Mucosa of stomach (tissue), 1 donor: ENCODE results near the gene PRKAG1.

Experiments
- H3K27me3 ChIP-seq: one replicate; pipeline ENCODE4 v1.7.0; 2013; ENCODE audit warnings: mild to moderate bottlenecking, low read length; ENCODE audit not compliant: control insufficient read depth, insufficient read depth
- H3K36me3 ChIP-seq: one replicate; pipeline ENCODE4 v1.7.0; 2013; ENCODE audit warnings: low read length; ENCODE audit not compliant: control insufficient read depth, insufficient read depth
- H3K4me1 ChIP-seq: one replicate; pipeline ENCODE4 v1.7.0; 2013; ENCODE audit warnings: mild to moderate bottlenecking, low read length; ENCODE audit not compliant: control insufficient read depth, insufficient read depth
- H3K4me3 ChIP-seq: one replicate; pipeline ENCODE4 v1.7.0; 2013; ENCODE audit warnings: low read length
- H3K9ac ChIP-seq: one replicate; pipeline ENCODE4 v1.7.0; 2013; ENCODE audit warnings: mild to moderate bottlenecking, low read length, moderate library complexity
- H3K9me3 ChIP-seq: one replicate; pipeline ENCODE4 v1.7.0; 2013; ENCODE audit warnings: mild to moderate bottlenecking, low read length, moderate library complexity; ENCODE audit not compliant: control insufficient read depth
- donor health status: Pancreatic carcinoma.

The PRKAG1 gene

DNA sequence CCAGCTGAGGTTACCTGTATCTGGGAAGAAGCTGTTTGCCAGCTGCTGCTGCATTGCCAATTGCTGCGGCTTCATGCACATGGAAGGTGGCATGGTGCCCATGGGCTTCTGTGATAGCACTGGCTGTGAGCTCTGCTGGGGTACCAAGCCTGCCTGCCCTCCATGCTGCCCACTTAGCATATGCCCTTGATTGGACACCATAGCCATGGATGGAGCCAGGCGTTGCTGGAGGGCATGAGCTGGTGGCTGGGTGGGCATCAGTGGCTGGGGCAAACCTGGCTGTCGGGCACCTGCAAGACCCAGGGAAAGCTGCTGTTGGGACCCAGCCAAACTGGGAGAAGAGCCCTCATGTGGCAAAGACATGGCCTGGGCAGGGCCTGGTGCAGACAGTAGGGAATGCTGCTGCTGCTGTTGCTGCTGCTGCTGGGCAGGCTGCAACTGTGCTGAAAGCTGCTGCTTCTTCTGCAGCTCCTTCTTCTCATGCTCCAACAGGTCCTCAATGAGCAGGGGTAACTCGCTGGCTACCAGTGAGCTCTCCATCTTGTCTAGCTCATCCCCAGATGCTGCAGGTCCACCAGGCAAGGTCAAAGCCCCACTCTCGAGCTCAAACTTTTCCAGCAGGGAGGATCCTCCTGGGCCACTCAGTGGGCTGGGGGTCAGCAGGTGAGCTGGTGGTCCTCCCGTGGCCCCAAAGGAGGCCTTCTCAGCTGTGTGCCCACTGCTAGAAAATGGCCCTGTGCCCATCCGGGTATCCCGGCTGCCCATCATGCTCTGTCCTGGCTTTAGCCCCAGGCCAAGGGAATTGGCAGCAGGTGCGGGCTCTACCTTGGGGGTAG, 18.8 kb upstream of the PRKAG1 start:
- H3K27me3 ChIP-seq: no peaks in the 10 kb centered on the region
- no peaks in the 10 kb centered on the region for H3K4me1 ChIP-seq
- H3K9me3 ChIP-seq: no peaks in the 10 kb centered on the region
- H3K4me3 ChIP-seq: no peak overlapping the region
- peaks cover 46% of the 10 kb centered on the region for H3K36me3 ChIP-seq
- no peak overlapping the region for H3K9ac ChIP-seq

DNA sequence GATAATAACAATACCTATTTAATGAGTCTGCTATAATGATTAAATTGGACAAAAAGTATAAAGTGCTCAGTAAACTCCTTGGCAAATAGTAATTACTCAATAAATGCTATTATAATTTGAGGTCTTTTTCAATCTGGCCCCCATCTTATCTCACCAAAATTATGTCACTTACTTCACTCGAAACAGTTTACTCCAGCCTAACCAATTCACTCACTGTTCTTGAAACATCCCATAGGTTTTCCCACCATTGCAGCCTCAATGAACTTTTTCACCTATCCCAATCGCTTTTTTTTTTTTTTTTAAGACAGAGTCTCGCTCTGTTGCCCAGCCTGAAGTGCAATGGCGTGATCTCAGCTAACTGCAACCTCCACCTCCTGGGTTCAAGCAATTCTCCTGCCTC, 17.5 kb upstream of the PRKAG1 start:
- Histone ChIP-seq H3K27me3 (no peaks in the 10 kb centered on the region), H3K4me1 (no peaks in the 10 kb centered on the region), H3K9me3 (no peaks in the 10 kb centered on the region), H3K4me3 (no peak overlapping the region), H3K9ac (no peak overlapping the region), H3K36me3 (peaks cover 39% of the 10 kb centered on the region)

- no peaks in the 10 kb centered on the region for H3K9me3 ChIP-seq
- H3K9ac ChIP-seq: no peak overlapping the region
- no peaks in the 10 kb centered on the region for H3K27me3 ChIP-seq
- no peaks in the 10 kb centered on the region for H3K4me1 ChIP-seq
- peaks cover 37% of the 10 kb centered on the region for H3K36me3 ChIP-seq
- no peak overlapping the region for H3K4me3 ChIP-seq
Observed at GRCh38 chr12:49034286-49034622, 15.7 kb upstream of the PRKAG1 start.

GRCh38 chr12:49033611-49034285, 15.2 kb upstream of the PRKAG1 start:
- H3K4me1 ChIP-seq: no peaks in the 10 kb centered on the region
- no peak overlapping the region for H3K9ac ChIP-seq
- H3K27me3 ChIP-seq: no peaks in the 10 kb centered on the region
- no peak overlapping the region for H3K4me3 ChIP-seq
- H3K36me3 ChIP-seq: peaks cover 39% of the 10 kb centered on the region
- H3K9me3 ChIP-seq: no peaks in the 10 kb centered on the region

DNA sequence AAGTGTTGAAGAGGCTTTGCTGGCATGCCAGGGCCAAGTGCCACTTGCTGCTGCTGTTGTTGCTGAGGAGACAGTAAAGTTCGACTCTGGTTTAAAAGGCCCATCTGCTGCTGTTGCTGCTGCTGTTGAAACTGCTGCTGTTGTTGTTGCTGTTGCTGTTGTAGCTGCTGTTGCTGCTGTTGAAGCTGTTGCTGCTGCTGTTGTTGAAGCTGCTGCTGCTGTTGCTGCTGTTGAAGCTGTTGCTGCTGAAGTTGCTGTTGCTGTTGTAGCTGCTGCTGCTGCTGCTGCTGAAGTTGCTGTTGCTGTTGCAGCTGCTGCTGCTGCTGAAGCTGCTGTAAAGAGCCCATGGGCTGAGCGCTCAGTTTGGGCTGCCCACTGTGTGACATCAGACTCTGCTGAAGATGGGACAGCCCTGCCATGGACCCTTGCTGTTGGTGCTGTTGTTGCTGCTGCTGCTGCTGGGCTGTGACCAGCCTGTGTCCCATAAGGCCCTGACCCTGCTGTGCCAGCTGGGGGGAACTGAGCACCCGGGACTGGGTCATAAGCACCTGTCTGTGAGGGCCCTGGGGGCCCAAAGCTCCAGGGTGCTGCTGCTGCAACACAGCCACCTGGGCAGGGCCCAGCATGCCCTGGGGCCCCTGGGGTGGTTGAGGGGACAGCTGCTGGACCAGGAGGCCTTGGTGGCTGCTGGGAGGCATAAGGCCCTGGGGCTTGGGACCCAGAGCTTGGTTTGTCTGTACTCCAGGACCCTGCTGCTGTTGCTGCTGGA, 14.3 kb upstream of the PRKAG1 start:
- Histone ChIP-seq H3K9me3 (no peaks in the 10 kb centered on the region), H3K4me1 (no peaks in the 10 kb centered on the region), H3K36me3 (peaks cover 47% of the 10 kb centered on the region), H3K9ac (no peak overlapping the region), H3K4me3 (no peak overlapping the region), H3K27me3 (no peaks in the 10 kb centered on the region)

DNA sequence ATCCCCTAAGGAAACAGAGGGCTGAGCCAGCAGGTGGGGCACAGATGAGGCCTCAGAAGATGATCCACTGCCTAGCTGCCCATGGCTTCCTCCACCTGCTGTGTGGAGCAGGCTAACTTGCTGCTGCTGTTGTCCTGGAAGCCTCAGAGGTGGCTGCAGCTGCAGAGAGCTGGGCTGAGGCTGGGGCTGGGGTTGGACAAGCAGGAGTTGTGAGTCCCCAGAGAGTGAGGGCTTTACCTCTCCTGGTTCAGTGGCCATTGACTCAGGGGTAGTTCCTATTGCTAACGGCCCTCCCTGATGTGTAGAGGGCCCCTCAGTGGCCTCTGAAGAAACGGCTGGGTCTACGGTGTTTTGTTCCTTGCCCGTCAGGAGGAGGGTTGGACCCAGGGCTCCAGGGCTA, 13.7 kb upstream of the PRKAG1 start:
- Histone ChIP-seq H3K9ac (no peak overlapping the region), H3K36me3 (peaks cover 49% of the 10 kb centered on the region), H3K9me3 (no peaks in the 10 kb centered on the region), H3K4me3 (no peak overlapping the region), H3K27me3 (no peaks in the 10 kb centered on the region), H3K4me1 (no peaks in the 10 kb centered on the region)

- H3K27me3 ChIP-seq: no peaks in the 10 kb centered on the region
- no peak overlapping the region for H3K4me3 ChIP-seq
- no peaks in the 10 kb centered on the region for H3K4me1 ChIP-seq
- H3K36me3 ChIP-seq: peaks cover 44% of the 10 kb centered on the region
- H3K9me3 ChIP-seq: no peaks in the 10 kb centered on the region
- H3K9ac ChIP-seq: no peak overlapping the region
Observed at GRCh38 chr12:49031573-49032161, 13.1 kb upstream of the PRKAG1 start.

GRCh38 chr12:49030714-49031572, 12.4 kb upstream of the PRKAG1 start:
- peaks cover 51% of the 10 kb centered on the region for H3K36me3 ChIP-seq
- no peak overlapping the region for H3K4me3 ChIP-seq
- no peaks in the 10 kb centered on the region for H3K4me1 ChIP-seq
- no peaks in the 10 kb centered on the region for H3K9me3 ChIP-seq
- H3K27me3 ChIP-seq: no peaks in the 10 kb centered on the region
- H3K9ac ChIP-seq: no peak overlapping the region

DNA sequence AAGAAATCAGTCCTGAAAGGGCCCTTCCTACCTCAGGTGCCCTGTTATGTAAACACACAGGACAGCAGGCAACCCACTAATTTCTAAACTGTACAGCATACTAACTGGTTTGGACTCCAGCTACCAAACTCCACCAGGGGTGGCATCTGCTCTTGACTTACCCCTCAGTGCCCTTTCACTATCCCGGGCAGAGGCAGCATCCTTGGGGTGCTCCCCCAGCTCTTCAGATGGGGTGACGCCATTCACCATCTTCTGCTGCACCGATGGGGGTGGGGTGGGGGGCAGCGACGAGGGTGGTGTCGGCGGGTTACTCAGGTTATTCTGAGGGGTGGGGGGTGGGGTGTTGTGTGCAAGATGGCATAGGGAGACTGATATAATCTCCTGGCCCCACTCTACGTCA, 11.5 kb upstream of the PRKAG1 start:
- Histone ChIP-seq H3K27me3 (no peaks in the 10 kb centered on the region), H3K9ac (no peak overlapping the region), H3K36me3 (peaks cover 52% of the 10 kb centered on the region), H3K4me1 (no peaks in the 10 kb centered on the region), H3K4me3 (no peak overlapping the region), H3K9me3 (no peaks in the 10 kb centered on the region)

- Histone ChIP-seq H3K27me3 (no peaks in the 10 kb centered on the region), H3K9ac (no peak overlapping the region), H3K9me3 (no peaks in the 10 kb centered on the region), H3K36me3 (peaks cover 43% of the 10 kb centered on the region), H3K4me3 (no peak overlapping the region), H3K4me1 (no peaks in the 10 kb centered on the region)
Observed at GRCh38 chr12:49028666-49029275, 10.2 kb upstream of the PRKAG1 start.
